ENCODE measurements around the gene REV1. TPM values are rescaled to one million over a fixed set of nuclear protein-coding genes. Genes with fewer than 3 reads are reported as not detected.
A peak's percentile ranks its signal among the peaks of the same experiment; 100 is the strongest.

Gene REV1
- total and polyA plus RNA-seq, 2 of the 13 experiments (the other 11 are each of a cell fraction or from before 2014, with no cell fraction given): 49.1 to 71.8 TPM

DNA sequence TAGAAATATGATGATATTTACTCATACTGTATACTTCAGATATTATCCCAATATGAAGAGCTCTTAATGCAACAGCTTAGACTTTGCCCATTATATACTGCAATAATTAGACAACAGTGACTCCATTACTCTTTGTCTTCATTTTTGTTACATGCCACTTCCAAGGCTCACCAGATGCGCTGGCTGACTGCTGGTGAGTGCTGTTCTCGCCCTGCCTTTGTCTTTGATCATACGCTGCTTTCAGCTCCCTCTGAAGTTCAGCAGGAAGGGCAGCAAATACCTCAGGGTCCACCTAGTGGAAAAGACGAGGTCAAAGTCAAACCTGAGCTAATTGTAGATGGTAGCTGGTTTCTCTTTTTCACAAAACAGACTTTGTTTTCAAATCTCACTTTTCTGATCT lies 86.3 kb downstream of the REV1 start (continued):
- TF ChIP-seq ELF3 (CRISPR knock-in tag; IDR thresholded peaks at IDR 0.05): no peak
- TF ChIP-seq SOX13 (IDR thresholded peaks at IDR 0.05): no peak
- TF ChIP-seq SOX13 (CRISPR knock-in tag; conservative IDR thresholded peaks at IDR 0.05 in 1 of 2, IDR thresholded peaks at IDR 0.05 in 1 of 2): peak in 1 of 2 experiments; percentile 43; a peak in 1 of 4 replicates
- TF ChIP-seq, protein P1, sequence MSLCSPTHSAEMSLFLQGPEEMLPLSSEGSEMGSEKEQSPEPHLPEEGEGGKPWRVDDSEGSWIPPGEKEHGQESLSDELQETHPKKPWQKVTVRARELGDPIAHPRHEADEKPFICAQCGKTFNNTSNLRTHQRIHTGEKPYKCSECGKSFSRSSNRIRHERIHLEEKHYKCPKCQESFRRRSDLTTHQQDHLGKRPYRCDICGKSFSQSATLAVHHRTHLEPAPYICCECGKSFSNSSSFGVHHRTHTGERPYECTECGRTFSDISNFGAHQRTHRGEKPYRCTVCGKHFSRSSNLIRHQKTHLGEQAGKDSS (CRISPR knock-in tag; IDR thresholded peaks at IDR 0.05; ENCODE audit: borderline replicate concordance, low read depth): no peak
- TF ChIP-seq ZNF207 (IDR thresholded peaks at IDR 0.05; ENCODE audit: borderline replicate concordance): no peak
- TF ChIP-seq TAF15 (IDR thresholded peaks at IDR 0.05; ENCODE audit: low read depth, low read length, poor library complexity, severe bottlenecking): no peak
- TF ChIP-seq, protein P2, sequence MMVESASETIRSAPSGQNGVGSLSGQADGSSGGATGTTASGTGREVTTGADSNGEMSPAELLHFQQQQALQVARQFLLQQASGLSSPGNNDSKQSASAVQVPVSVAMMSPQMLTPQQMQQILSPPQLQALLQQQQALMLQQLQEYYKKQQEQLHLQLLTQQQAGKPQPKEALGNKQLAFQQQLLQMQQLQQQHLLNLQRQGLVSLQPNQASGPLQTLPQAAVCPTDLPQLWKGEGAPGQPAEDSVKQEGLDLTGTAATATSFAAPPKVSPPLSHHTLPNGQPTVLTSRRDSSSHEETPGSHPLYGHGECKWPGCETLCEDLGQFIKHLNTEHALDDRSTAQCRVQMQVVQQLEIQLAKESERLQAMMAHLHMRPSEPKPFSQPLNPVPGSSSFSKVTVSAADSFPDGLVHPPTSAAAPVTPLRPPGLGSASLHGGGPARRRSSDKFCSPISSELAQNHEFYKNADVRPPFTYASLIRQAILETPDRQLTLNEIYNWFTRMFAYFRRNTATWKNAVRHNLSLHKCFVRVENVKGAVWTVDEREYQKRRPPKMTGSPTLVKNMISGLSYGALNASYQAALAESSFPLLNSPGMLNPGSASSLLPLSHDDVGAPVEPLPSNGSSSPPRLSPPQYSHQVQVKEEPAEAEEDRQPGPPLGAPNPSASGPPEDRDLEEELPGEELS (CRISPR knock-in tag; IDR thresholded peaks at IDR 0.05): no peak
- no peak for TF ChIP-seq RAD51 (IDR thresholded peaks at IDR 0.05; ENCODE audit: borderline replicate concordance)
- TF ChIP-seq, protein P3, sequence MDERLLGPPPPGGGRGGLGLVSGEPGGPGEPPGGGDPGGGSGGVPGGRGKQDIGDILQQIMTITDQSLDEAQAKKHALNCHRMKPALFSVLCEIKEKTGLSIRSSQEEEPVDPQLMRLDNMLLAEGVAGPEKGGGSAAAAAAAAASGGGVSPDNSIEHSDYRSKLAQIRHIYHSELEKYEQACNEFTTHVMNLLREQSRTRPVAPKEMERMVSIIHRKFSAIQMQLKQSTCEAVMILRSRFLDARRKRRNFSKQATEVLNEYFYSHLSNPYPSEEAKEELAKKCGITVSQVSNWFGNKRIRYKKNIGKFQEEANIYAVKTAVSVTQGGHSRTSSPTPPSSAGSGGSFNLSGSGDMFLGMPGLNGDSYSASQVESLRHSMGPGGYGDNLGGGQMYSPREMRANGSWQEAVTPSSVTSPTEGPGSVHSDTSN (CRISPR knock-in tag; IDR thresholded peaks at IDR 0.05): no peak
- TF ChIP-seq, protein P4, sequence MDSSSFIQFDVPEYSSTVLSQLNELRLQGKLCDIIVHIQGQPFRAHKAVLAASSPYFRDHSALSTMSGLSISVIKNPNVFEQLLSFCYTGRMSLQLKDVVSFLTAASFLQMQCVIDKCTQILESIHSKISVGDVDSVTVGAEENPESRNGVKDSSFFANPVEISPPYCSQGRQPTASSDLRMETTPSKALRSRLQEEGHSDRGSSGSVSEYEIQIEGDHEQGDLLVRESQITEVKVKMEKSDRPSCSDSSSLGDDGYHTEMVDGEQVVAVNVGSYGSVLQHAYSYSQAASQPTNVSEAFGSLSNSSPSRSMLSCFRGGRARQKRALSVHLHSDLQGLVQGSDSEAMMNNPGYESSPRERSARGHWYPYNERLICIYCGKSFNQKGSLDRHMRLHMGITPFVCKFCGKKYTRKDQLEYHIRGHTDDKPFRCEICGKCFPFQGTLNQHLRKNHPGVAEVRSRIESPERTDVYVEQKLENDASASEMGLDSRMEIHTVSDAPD (CRISPR knock-in tag; IDR thresholded peaks at IDR 0.05): no peak
- TF ChIP-seq, protein P5, sequence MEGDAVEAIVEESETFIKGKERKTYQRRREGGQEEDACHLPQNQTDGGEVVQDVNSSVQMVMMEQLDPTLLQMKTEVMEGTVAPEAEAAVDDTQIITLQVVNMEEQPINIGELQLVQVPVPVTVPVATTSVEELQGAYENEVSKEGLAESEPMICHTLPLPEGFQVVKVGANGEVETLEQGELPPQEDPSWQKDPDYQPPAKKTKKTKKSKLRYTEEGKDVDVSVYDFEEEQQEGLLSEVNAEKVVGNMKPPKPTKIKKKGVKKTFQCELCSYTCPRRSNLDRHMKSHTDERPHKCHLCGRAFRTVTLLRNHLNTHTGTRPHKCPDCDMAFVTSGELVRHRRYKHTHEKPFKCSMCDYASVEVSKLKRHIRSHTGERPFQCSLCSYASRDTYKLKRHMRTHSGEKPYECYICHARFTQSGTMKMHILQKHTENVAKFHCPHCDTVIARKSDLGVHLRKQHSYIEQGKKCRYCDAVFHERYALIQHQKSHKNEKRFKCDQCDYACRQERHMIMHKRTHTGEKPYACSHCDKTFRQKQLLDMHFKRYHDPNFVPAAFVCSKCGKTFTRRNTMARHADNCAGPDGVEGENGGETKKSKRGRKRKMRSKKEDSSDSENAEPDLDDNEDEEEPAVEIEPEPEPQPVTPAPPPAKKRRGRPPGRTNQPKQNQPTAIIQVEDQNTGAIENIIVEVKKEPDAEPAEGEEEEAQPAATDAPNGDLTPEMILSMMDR (CRISPR knock-in tag; IDR thresholded peaks at IDR 0.05): peak; percentile 82
- TF ChIP-seq, protein P6, sequence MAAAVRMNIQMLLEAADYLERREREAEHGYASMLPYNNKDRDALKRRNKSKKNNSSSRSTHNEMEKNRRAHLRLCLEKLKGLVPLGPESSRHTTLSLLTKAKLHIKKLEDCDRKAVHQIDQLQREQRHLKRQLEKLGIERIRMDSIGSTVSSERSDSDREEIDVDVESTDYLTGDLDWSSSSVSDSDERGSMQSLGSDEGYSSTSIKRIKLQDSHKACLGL (CRISPR knock-in tag; IDR thresholded peaks at IDR 0.05): no peak
- TF ChIP-seq SRF (IDR thresholded peaks at IDR 0.05; ENCODE audit: low read depth, low read length): no peak
- TF ChIP-seq, protein P7, sequence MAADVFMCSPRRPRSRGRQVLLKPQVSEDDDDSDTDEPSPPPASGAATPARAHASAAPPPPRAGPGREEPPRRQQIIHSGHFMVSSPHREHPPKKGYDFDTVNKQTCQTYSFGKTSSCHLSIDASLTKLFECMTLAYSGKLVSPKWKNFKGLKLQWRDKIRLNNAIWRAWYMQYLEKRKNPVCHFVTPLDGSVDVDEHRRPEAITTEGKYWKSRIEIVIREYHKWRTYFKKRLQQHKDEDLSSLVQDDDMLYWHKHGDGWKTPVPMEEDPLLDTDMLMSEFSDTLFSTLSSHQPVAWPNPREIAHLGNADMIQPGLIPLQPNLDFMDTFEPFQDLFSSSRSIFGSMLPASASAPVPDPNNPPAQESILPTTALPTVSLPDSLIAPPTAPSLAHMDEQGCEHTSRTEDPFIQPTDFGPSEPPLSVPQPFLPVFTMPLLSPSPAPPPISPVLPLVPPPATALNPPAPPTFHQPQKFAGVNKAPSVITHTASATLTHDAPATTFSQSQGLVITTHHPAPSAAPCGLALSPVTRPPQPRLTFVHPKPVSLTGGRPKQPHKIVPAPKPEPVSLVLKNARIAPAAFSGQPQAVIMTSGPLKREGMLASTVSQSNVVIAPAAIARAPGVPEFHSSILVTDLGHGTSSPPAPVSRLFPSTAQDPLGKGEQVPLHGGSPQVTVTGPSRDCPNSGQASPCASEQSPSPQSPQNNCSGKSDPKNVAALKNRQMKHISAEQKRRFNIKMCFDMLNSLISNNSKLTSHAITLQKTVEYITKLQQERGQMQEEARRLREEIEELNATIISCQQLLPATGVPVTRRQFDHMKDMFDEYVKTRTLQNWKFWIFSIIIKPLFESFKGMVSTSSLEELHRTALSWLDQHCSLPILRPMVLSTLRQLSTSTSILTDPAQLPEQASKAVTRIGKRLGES (CRISPR knock-in tag; IDR thresholded peaks at IDR 0.05; ENCODE audit: borderline replicate concordance): no peak
- TF ChIP-seq ZSCAN29 (CRISPR knock-in tag; conservative IDR thresholded peaks at IDR 0.05): no peak
- no peak for TF ChIP-seq SYNCRIP (IDR thresholded peaks at IDR 0.05; ENCODE audit: insufficient read depth, low read depth, low read length)
- no peak for TF ChIP-seq U2AF2 (IDR thresholded peaks at IDR 0.05; ENCODE audit: low read depth, low read length)
- no peak for TF ChIP-seq SMARCC2 (IDR thresholded peaks at IDR 0.05)
- TF ChIP-seq TARDBP (CRISPR knock-in tag; IDR thresholded peaks at IDR 0.05): no peak
